CD4-positive, alpha-beta T cell (primary cell): Measurements from ENCODE around the gene TRAPPC2L. TPM values are rescaled to one million over a fixed set of nuclear protein-coding genes. Genes with fewer than 3 reads are reported as not detected.

Experiments used
- ATAC-seq: fragments of 200-7000 bp; cut with Tn5 transposase; one replicate; pipeline ENCODE4 v1.10.0; 2022; ENCODE audit warnings: mild to moderate bottlenecking; ENCODE audit not compliant: poor library complexity
- CTCF ChIA-PET: fragments of 350-600 bp; sonication (Branson Sonifier 250); formaldehyde crosslinking; loops from one replicate; lab custom pipeline; 2021; ENCODE audit warnings: antibody characterized with exemption, inconsistent platforms; lab: Charles Lee
- POLR2A ChIA-PET: fragments of 350-600 bp; sonication (Branson Sonifier 250); formaldehyde crosslinking; loops from one replicate; lab custom pipeline; 2021; ENCODE audit warnings: antibody characterized with exemption, inconsistent platforms; lab: Charles Lee
- DNase-seq, 14 experiments: peaks; one replicate each; pipeline ENCODE4 v3.0.0-alpha.2; 2013 to 2020; ENCODE audit warnings: mixed read lengths in 2 of 14
- H3K27ac ChIP-seq, 2 donors: one replicate each; pipeline versions ENCODE4 v1.5.1 to v1.7.0; 2013; ENCODE audit warnings: low read length in 2 of 2, low read depth in 1 of 2, mild to moderate bottlenecking in 1 of 2
- H3K27me3 ChIP-seq, 2 experiments: 1 replicate in 1 of 2; 2 replicates in 1 of 2; pipeline versions ENCODE4 v1.6.1 to v1.7.0; 2013; ENCODE audit warnings: low read length in 2 of 2, control low read depth in 1 of 2, mild to moderate bottlenecking in 1 of 2, moderate library complexity in 1 of 2; ENCODE audit not compliant: insufficient read depth in 2 of 2, control insufficient read depth in 1 of 2
- H3K36me3 ChIP-seq: one replicate; pipeline ENCODE4 v1.6.1; 2013; ENCODE audit warnings: low read length, control low read depth; ENCODE audit not compliant: insufficient read depth
- H3K4me1 ChIP-seq: one replicate; pipeline ENCODE4 v1.6.1; 2013; ENCODE audit warnings: low read length, control low read depth; ENCODE audit not compliant: insufficient read depth
- H3K4me3 ChIP-seq: one replicate; pipeline ENCODE4 v1.5.1; 2013; ENCODE audit warnings: mild to moderate bottlenecking, low read length, moderate library complexity
- H3K9me3 ChIP-seq, 2 experiments: 1 replicate in 1 of 2; 2 replicates in 1 of 2; pipeline versions ENCODE4 v1.6.1 to v1.7.0; 2013; ENCODE audit warnings: low read length in 2 of 2, mild to moderate bottlenecking in 2 of 2, control low read depth in 1 of 2, moderate library complexity in 1 of 2; ENCODE audit not compliant: control insufficient read depth in 1 of 2, insufficient read depth in 1 of 2
- H3K27ac Mint-ChIP-seq: one replicate; pipeline ENCODE4 v1.8.0; 2020; ENCODE audit warnings: mixed read lengths
- H3K27me3 Mint-ChIP-seq: one replicate; pipeline ENCODE4 v1.8.0; 2021; ENCODE audit warnings: mixed read lengths
- H3K36me3 Mint-ChIP-seq: one replicate; pipeline ENCODE4 v1.8.0; 2021; ENCODE audit warnings: low read depth, mixed read lengths
- H3K4me1 Mint-ChIP-seq: one replicate; pipeline ENCODE4 v1.8.0; 2021; ENCODE audit warnings: low read depth, mixed read lengths
- H3K4me3 Mint-ChIP-seq: one replicate; pipeline ENCODE4 v1.8.0; 2020; ENCODE audit warnings: mild to moderate bottlenecking, mixed read lengths
- H3K9me3 Mint-ChIP-seq: one replicate; pipeline ENCODE4 v1.8.0; 2020; ENCODE audit warnings: mixed read lengths
- intact Hi-C, 2 experiments: fragments of 100-400 bp; cut with DNase I in 1 of 2; cut with micrococcal nuclease in 1 of 2; formaldehyde crosslinking; loops; one replicate each; pipeline versions ENCODE4 v1.15.1 to v1.9.0; 2023 to 2025; cut with DNase I, micrococcal nuclease
- total RNA-seq, 174 experiments: library from RNA in 2 of 174; stranded (reverse) in 2 of 174; gene quantifications; one replicate each; pipeline ENCODE4 v1.2.3 and lab custom pipeline; 2021 to 2026
- TF ChIP-seq, protein P1 (sequence below): fragments of 200-600 bp; IDR thresholded peaks from one replicate; pipeline ENCODE4 v1.8.0; 2022; ENCODE audit warnings: antibody characterized with exemption, mild to moderate bottlenecking

TRAPPC2L gene
- total RNA-seq, 2 experiments from 2014 or later = 48.0 to 48.2 TPM

GRCh38 chr16:88897696-88898425 is 40.9 kb downstream of the TRAPPC2L start:
- intact Hi-C loops = no loop called here
- Histone ChIP-seq H3K27me3 (no peaks in the 10 kb centered on the region), H3K36me3 (no peaks in the 10 kb centered on the region), H3K4me1 (no peaks in the 10 kb centered on the region), H3K27ac (no peak overlapping the region), H3K9me3 (no peaks in the 10 kb centered on the region), H3K4me3 (no peak overlapping the region)
- POLR2A ChIA-PET = no interaction called here
- no peaks in the 10 kb centered on the region for H3K27me3 Mint-ChIP-seq
- ATAC-seq = no peak
- H3K27ac Mint-ChIP-seq = no peak overlapping the region
- TF ChIP-seq, protein P1, sequence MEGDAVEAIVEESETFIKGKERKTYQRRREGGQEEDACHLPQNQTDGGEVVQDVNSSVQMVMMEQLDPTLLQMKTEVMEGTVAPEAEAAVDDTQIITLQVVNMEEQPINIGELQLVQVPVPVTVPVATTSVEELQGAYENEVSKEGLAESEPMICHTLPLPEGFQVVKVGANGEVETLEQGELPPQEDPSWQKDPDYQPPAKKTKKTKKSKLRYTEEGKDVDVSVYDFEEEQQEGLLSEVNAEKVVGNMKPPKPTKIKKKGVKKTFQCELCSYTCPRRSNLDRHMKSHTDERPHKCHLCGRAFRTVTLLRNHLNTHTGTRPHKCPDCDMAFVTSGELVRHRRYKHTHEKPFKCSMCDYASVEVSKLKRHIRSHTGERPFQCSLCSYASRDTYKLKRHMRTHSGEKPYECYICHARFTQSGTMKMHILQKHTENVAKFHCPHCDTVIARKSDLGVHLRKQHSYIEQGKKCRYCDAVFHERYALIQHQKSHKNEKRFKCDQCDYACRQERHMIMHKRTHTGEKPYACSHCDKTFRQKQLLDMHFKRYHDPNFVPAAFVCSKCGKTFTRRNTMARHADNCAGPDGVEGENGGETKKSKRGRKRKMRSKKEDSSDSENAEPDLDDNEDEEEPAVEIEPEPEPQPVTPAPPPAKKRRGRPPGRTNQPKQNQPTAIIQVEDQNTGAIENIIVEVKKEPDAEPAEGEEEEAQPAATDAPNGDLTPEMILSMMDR = no peak
- CTCF ChIA-PET = no interaction called here
- H3K36me3 Mint-ChIP-seq = no peaks in the 10 kb centered on the region
- no peaks in the 10 kb centered on the region for H3K4me1 Mint-ChIP-seq
- H3K4me3 Mint-ChIP-seq = no peak overlapping the region
- DNase-seq = no peak
- no peaks in the 10 kb centered on the region for H3K9me3 Mint-ChIP-seq

DNA sequence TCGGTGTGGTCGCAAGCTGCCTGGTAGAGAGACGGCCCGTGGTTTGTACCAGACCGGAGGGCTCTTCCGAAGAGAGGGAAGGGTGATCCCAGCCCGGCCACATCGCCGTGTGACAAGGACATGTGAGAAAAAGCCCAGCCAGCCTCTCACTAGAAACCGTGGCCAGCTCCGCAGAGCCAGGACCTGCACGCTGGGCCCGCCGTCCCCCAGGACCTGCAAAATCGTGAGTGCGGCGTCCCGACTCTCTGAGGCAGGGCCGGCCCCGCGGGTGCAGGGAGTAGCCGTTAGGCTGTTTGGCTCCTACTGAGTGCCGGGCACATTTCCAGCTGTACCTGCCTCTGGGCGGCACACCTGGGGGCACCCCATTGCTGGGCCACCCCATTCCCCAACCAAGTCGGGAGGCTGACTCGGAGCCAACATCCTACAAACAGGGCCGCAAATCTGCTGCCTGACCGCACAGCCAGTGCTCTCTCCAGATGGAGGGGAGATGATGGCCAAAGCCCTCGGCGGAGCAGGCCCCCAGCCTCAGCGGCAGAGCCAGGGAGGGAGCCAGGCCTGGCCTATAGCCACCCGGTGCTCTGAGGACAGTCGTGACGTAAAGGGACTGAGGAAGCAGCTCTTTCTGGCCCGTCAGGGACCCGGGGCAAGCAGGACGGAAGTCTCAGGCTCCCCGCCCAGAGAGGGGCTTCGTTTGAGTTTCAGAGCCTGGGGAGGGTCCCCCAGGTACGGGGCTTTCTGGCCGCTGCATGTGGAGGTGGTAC is 43.2 kb downstream of the TRAPPC2L start:
- H3K36me3 Mint-ChIP-seq = no peaks in the 10 kb centered on the region
- CTCF ChIA-PET = no interaction called here
- Histone ChIP-seq H3K4me3 (no peak overlapping the region), H3K27me3 (no peaks in the 10 kb centered on the region), H3K4me1 (no peaks in the 10 kb centered on the region), H3K36me3 (no peaks in the 10 kb centered on the region), H3K27ac (no peak overlapping the region), H3K9me3 (no peaks in the 10 kb centered on the region)
- ATAC-seq (no peak), DNase-seq (no peak)
- intact Hi-C loops = no loop called here
- TF ChIP-seq, protein P1 = no peak
- H3K27ac Mint-ChIP-seq = no peak overlapping the region
- H3K27me3 Mint-ChIP-seq = no peaks in the 10 kb centered on the region
- no peak overlapping the region for H3K4me3 Mint-ChIP-seq
- no peaks in the 10 kb centered on the region for H3K9me3 Mint-ChIP-seq
- POLR2A ChIA-PET = no interaction called here
- H3K4me1 Mint-ChIP-seq = no peaks in the 10 kb centered on the region

GRCh38 chr16:88900662-88901052 is 43.7 kb downstream of the TRAPPC2L start:
- Mint-ChIP-seq H3K27ac (no peak overlapping the region), H3K4me1 (no peaks in the 10 kb centered on the region), H3K9me3 (no peaks in the 10 kb centered on the region), H3K27me3 (no peaks in the 10 kb centered on the region), H3K36me3 (no peaks in the 10 kb centered on the region), H3K4me3 (no peak overlapping the region)
- no peak overlapping the region for H3K27ac ChIP-seq
- CTCF ChIA-PET = no interaction called here
- DNase-seq = no peak
- POLR2A ChIA-PET = no interaction called here
- H3K4me1 ChIP-seq = no peaks in the 10 kb centered on the region
- H3K9me3 ChIP-seq = no peaks in the 10 kb centered on the region
- TF ChIP-seq, protein P1 = no peak
- intact Hi-C loops = no loop called here
- H3K36me3 ChIP-seq = no peaks in the 10 kb centered on the region
- H3K27me3 ChIP-seq = no peaks in the 10 kb centered on the region
- no peak overlapping the region for H3K4me3 ChIP-seq
- ATAC-seq = no peak
